Testis (tissue), 2 donors: Measurements from ENCODE around the gene IQSEC3.

Experiments
- CTCF ChIP-seq, 3 experiments: fragments of 450-650 bp in 2 of 3; fragments of 200-600 bp in 1 of 3; sonication (generic) in 1 of 3; IDR thresholded peaks; one replicate each; pipeline ENCODE4 v1.5.1; 2016 to 2019; ENCODE audit warnings: antibody characterized with exemption in 3 of 3, mild to moderate bottlenecking in 2 of 3, moderate library complexity in 1 of 3
- POLR2A ChIP-seq: fragments of 450-650 bp; IDR thresholded peaks from one replicate; pipeline ENCODE4 v1.6.1; 2017; ENCODE audit warnings: antibody characterized with exemption, mild to moderate bottlenecking, moderate library complexity

GRCh38 chr12:191541-191940, 125.0 kb downstream of the IQSEC3 start:
- TF ChIP-seq CTCF (IDR thresholded peaks at IDR 0.05) (no peak), POLR2A (no peak)
